ENCODE results near the gene KCNH6.

Gene KCNH6

DNA sequence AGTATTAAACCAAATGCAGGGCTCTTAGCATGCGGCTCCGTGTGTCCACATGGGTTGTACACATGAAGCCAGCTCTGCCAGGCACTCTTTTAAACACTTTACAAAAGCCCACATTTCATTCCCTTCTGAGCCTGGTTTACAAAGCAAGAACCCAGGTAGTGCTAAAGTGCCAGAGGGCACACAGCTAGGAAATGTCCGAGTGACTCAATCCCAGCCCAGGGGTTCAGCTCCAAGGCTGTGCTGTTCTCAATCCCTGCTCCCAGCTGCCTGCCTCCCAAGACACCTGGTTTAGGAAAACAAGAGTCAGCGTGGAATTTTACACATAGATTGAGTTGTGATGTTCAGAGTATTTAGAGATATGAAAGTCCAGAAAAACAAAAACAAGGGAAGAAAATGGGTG is 13.8 kb downstream of the KCNH6 start:
- DNase-seq, result no peak

DNA sequence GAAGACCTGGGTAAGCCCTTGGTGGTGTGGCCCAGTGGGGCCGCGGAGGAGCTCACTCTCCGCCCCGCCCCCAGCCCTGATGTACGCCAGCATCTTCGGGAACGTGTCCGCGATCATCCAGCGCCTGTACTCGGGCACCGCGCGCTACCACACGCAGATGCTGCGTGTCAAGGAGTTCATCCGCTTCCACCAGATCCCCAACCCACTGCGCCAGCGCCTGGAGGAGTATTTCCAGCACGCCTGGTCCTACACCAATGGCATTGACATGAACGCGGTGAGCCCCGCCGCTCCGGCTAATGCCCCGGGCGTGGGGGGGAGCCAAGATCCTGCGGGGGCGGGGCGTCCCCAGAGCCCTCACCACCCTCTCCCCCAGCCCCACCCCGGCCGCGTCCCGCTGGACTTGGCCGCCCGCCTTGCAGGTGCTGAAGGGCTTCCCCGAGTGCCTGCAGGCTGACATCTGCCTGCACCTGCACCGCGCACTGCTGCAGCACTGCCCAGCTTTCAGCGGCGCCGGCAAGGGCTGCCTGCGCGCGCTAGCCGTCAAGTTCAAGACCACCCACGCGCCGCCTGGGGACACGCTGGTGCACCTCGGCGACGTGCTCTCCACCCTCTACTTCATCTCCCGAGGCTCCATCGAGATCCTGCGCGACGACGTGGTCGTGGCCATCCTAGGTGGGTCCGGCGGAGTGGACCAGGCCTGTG is 15.0 kb downstream of the KCNH6 start:
- DNase-seq, result peak; percentile 15

DNA sequence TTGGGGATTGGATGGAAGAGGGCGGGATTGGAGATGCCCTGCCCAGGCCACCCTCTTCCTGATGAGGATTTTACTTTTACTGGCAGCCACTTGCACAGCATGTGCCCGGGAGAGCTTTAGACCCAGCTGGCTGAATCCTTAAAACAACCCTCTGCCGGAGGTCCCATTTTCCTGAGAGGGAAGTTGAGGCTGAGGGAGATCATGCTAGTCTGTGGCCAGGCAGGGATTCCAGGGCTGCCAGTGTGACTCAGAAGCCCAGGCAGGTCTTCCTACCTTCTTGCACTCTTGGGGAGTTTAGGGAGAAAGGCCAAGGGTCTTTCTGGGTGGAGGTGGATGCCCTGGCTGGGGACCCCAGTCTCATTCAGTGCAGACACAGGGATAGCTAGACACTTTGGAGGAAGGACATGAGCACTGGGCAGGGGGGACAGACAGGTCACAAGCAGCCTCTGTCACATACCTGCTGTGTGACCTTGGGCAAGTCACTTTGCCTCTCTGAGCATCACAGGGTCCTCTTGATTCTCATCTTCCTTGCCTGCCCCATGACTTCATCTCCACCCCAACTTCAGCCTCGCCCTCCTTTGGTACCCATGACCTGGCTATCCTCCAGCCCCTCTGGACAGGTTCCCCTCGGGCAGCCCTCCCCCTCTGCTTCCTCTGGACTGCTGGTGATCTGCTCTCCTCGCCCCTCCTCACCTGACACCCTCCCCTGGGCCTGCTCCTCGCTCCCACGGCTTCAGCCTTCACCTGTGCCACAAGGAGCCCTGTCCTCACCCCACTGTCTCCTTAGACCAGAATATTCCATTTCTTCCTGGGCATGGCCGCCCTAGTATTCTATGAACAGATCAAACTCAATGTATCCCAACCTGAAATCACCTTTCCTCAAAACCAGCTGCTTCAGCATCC is 15.8 kb downstream of the KCNH6 start:
- DNase-seq, result no peak

DNA sequence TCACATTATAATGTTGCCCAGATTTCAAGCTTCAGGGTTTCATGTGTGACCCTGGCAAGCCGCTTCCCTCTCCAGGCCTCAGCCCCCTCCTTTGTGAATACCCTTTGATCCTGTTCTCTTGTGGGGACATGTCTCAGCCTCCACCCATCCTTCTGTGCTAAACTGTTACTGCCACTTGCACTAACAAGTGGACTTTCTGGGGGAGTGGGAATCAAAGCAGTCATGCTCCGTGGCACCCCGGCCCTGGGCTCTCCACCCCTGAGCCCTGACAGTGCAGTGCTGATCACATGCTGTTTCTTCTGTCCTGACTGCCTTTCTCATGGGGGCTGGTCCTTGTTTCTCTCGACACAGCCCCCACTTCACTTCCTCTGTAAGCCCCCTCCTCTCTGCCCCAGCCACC is 17.4 kb downstream of the KCNH6 start:
- no peak for DNase-seq

DNA sequence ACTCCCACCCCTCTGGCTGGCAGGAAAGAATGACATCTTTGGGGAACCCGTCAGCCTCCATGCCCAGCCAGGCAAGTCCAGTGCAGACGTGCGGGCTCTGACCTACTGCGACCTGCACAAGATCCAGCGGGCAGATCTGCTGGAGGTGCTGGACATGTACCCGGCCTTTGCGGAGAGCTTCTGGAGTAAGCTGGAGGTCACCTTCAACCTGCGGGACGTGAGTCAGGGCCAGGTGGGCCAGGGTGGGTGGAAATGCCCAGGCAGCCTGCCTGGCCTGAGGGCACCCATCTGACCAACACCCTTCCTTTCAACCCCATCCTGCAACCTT is 19.0 kb downstream of the KCNH6 start:
- no peak for DNase-seq

DNA sequence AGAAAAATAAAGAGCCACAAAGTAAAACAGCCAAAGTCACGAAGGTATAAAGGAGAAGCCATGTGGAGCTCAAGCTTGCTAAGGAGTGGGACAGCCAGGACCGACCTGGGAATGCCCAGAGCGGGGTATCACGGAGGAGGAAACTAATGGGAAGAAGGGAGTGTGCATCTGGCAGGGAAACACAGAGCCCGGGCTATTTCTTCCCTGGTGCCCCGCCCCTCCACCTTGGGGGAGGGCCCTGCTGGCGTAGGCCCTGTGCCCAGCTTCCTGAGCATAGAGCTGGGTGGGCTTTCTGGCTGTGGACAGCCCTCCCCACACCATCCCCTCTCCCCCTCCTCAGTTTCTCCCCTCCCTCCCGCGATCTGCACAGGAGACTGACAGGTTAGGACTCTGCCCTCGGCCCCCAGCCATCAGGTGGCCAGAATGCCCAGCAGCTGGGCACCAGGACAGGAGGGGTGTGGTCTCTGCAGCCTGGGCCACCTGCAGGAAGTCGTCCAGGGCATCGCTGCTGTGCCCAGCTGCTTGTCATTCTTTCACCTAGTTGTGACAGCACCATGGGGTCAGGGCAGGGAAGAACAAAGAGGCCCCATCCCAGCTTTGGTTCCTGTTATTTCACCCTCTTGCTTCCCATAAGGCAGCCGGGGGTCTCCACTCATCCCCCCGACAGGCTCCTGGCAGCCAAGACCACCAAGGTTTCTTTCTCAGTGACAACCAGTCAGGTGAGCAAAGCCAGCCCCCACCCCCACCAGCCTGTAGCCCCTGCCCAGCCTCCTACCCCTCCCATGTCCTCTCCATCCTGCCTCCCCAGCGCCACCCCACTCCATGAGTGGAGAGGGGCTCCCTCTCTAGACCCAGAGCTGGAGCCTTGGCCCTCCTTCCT is 20.0 kb downstream of the KCNH6 start:
- no peak for DNase-seq

DNA sequence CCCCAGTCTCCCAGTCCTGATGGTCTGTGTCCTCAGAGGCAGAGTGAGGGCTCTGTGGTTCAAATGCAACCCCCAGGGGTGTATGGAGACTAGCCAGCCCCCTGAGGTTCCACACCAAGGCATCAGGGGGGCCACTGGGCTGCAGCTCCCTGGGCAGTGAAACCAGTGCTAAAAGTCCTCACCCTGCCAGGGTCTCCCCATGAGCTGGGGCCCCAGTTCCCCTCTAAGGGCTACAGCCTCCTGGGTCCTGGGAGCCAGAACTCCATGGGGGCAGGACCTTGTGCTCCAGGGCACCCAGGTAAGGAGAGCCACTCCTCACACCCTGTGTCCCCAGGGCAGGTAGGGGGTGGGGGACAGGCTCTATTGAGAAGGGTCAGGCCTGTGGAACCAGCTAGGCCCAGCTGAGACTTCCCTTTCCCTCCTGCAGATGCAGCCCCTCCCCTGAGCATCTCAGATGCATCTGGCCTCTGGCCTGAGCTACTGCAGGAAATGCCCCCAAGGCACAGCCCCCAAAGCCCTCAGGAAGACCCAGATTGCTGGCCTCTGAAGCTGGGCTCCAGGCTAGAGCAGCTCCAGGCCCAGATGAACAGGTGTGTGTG is 20.8 kb downstream of the KCNH6 start:
- DNase-seq, result no peak

DNA sequence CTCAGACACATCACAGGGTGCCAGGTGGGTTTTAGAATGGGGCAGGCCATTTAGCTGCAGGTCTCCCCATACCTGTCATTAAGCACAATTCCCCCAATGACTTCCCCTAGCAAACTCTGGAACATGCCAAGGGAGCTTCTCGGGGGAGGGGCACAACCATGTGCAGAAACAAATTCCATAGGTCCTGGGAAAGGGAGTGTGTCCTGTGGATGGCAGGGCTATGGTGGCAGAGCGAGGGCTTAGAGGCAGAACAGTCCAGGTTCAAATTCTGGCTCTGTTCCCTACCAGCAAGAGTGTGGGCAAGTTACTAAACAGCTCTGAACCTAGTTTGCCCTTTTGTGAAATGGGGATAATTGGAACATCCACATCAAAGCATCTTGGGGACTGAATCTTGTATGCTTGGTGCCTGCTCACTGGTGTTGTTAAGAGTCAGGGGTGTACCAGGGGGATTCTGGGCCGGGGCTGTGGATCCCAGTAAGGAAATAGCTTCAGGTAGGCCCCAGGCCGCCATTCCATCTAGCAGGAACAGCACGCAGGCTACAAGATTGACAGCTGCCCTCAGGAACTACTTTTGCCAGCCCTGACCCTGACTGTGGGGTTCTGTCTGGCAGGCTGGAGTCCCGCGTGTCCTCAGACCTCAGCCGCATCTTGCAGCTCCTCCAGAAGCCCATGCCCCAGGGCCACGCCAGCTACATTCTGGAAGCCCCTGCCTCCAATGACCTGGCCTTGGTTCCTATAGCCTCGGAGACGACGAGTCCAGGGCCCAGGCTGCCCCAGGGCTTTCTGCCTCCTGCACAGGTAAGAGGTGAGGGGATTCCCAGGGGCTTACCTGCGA is 21.5 kb downstream of the KCNH6 start:
- DNase-seq, result no peak

DNA sequence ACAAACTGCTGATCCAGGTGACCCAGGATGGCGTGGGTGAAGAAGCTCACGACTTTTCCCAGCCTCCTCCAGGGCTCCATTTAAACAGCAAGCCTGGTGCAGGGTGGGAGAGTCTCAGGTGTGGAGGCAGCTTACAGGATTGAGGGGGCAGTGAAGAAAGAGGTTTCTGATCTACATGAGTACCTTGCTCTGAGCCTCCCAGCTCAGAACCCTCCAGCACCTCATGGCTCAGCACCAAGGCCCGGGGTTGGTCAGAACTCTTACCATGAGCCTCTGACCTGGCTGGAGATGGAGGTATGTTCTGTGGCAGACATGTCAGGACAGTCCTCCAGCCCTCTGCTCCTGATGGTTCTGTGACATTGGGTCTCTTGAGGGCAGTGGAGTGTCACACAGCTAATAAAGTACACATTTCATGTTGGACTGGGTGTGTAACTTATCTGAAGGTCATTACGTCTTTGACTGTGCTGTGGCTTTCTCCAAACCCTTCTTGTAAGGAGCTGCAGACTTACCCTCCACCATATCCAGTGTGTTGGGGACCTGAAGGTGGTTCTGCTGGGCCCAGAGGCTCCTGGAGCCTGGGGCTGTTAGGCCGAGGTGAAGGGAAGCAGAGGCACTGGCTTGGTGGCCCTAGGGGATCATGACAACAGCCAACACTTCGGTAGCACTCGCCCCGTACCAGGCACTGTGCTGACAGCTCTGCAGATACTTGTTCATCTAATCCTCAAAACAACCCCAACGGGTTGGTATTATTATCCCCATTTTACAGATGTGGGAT is 23.3 kb downstream of the KCNH6 start:
- no peak for DNase-seq

DNA sequence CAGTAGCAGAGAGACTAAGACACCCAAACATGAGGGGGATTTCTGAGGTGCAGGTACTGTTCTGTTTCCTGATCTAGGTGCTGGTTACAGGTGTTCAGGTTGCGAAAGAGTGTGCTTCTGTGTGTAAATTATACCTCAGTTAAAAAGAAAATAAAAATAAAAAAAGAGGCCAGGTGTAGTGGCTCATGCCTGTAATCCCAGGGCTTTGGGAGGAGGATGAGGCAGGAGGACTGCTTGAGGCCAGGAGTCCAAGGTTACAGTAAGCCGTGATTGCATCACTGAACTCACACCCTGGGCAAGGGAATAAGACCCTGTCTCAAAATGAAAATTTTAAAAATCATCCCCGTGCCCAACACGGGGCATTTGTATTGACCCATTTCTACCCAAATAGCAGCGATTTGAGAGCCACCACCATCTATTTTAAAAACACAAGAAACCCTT is 23.9 kb downstream of the KCNH6 start:
- no peak for DNase-seq

DNA sequence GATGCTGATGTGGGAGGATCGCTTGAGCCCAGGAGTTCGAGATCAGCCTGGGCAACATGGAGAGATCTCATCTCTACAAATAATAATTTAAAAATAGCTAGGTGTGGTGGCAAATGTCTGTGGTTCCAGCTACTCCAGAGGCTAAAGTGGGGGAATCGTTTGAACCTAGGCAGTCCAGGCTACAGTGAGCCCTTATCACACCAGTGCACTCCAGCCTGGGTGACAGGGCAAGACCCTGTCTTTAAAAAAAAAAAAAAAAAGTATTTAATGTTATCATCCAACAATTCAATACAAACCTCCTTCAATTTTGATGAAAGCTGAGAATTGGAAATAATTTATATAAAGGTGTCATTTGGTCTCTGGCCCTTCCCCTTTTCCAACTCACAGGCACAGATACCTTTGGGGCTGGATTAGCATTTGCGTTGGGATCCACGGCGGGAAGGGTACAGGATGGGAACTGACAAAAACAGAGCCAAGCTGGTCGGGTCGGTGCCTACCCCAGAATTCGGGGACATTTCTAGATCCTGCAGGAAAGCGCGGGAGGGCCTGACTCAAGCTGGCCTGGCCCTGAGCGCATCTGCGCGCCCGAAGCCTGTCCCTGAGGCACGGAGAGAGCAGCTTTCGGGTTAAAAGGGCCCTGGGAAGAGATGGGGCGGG is 26.3 kb downstream of the KCNH6 start:
- DNase-seq, result no peak

DNA sequence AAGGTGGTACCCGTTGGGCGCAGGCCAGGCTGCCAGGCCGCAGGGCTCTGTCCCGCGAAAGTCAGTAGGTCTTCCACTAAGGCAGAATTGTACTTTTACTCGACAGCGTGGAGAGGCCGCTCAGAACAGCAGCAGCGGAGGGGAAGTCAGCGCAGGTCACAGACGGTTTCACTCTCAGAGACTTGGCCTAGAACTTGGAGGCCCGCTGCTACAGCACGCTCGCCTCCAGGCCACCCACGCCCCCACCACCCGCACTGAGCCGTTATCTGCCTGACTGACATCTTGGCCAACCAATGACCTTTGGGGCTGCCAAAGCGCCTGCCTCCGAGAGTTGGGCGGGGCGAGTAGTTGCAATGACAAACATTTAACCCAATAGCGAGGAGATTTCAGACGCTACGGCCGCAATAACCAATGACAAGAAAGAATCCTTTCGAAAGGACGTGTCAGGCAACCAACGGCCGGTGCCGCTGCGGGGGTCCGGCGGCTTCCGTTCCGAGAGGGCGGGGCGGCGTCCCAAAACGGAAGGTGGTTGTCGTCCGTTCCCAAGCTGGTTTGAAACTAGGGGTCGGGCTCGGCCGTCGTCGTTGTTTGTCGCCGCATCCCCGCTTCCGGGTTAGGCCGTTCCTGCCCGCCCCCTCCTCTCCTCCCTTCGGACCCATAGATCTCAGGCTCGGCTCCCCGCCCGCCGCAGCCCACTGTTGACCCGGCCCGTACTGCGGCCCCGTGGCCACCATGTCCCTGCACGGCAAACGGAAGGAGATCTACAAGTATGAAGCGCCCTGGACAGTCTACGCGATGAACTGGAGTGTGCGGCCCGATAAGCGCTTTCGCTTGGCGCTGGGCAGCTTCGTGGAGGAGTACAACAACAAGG is 27.0 kb downstream of the KCNH6 start, which contains the start of gene DCAF7:
Gene DCAF7 (plus strand): TSS at position 532 of the 871 bp plus-strand sequence. CDS start 201 bp downstream, at position 733.
- DNase-seq, result peak; percentile 99

DNA sequence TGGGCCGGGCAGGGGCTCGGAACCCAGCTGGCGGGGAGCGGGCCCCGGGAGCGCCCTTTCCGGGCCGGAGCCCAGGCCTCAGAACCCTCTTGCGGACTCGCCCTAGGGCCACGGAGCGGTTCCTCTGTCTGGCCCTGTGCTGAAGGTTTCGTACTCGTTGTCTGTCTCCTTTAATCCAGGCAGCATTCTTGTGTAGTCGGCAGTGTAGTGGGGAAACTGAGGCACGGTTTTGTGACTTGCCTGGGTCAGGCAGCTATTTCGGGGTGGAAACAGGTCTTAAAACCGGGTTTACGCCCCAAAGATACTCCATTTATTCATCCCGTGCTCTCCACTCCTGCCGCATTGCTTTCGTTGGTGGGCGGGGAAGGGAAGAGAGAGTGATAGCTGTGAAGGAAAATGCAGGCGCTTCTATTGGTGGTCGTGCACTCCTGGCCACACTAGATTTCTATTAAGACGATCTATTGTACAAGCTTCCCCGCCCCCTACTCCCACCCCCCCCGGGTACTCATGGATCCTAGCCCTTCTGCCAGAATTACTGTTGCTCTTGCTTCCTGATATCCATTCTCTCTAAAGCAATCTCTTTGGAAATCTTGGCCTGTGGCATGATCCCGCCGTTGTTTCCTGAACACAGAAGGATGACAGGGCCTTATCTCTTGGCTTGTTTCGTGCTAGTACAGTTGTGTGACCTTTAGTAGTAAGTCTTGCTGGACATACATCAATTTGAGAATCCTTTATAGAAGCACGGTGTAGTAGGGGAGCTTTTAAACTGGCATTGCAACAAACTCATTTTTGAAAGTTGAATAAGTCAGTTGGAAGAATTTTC is 27.9 kb downstream of the KCNH6 start:
- peak; percentile 9 for DNase-seq

DNA sequence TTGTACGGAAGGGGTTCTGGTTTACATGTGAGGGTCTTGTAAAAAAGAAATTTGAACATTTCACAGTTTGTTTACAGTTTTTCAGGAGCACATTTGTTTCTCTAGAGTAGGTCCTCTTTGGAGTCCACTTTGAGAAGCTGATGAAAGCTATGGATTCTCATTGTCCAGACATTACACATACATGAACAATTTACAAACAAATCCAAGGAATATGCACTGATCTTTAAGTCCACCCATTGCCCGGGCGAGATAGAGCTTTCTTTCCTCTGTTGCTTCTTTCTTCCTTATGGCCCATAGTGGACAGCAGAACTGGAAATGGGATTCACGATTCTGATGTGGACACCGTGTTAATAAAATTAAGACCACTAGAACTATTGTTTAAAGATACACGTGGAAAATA is 29.1 kb downstream of the KCNH6 start:
- DNase-seq, result no peak

DNA sequence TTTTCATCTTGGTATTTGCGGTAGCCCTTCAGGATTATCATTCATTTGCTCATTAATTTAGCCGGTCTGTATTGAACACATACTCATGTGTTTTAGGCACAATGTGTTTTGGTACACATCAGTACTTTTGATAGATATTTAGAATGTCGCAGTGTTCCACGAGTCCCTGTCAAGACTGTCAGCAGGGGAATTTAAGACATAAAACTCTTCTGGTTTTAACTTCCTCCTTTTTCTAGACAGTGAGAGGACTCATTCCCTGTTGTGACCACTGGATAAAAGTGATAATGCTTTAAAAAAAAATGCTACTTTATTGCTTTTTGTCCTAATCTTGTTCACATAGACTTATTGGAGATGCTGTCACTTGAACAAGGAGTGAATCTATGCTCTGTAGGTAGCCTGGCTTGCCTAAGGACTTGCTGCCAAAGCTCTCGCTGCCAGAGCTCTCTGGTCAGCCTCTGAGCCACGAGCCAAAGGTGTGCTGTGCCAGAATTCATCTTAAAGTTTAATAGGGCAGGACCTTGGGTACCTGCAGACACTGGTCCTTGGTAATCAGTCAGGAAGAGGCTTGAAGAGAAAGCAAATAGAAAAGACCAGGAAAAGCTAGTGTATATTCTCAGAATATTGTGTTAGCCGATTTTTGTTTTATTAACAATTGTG is 32.5 kb downstream of the KCNH6 start:
- DNase-seq, result no peak

DNA sequence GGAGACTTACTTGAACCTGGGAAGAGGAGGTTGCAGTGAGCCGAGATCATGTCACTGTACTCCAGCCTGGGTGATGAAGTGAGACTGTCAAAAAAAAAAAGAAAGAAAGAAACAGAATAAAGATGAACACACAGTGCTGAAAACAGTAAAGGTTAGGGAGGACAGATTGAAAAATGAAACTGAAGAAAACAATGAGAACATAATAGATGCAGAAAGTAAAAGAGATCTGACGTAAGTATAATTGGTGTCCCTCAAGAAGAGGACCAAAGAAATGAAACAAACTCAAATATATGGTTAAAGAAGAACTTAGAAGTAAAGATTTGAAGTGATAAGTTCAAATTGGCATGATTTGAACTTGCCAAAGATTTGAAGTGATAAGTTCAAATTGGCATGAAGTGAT is 34.3 kb downstream of the KCNH6 start:
- DNase-seq, result no peak

DNA sequence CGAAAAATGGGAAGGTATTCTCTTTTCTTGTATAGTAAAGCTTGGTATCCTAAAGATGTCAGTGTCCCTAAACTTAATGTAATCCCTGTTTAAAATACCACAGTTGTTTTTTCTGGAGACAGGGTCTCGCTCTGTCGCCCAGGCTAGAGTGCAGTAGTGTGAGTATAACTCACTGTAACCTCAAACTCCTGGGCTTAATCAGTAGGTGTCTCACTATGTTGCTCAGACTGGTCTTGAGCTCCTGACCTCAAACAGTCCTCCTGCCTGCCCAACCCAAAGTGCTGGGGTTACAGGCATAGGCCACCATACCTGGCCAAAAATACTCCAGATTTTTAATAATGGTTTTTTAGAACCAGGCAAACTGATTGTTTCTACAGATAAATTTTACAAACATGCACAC is 35.3 kb downstream of the KCNH6 start:
- no peak for DNase-seq

DNA sequence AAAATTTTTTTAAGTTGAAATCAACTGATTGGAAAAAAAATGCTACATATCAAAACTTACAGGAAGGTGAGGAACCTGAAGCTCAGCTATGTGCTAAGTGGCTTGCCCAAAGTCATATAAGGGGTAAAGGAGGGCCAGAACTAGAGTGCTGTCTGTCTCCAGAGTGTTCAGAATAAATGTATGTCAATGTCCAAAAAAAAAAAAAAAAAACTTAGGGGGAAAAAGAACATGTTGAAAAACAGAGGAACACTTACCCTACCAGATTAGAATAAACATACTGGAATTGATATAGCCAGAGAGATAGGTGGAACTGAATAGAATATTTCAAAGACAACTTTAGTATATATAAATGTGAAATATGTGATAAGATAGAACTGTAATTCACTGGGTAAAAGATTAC is 38.7 kb downstream of the KCNH6 start:
- no peak for DNase-seq

Data from stimulated activated CD4-positive, alpha-beta T cell treated with anti-CD3 and anti-CD28 coated beads, Interleukin-4, amount 100 ng/mL, for 1 hour (primary cell).